Measurements from ENCODE around the gene GRAP2.

- TF ChIP-seq ATF7 (IDR thresholded peaks at IDR 0.05; ENCODE audit: low read depth) (no peak), RELA (IDR thresholded peaks at IDR 0.05; ENCODE audit: borderline replicate concordance, partially characterized antibody) (no peak), JUNB (IDR thresholded peaks at IDR 0.05) (no peak), EP300 (IDR thresholded peaks at IDR 0.05; ENCODE audit: borderline replicate concordance in 1 of 2, control insufficient read depth in 1 of 2, low read depth in 2 of 2, low read length in 2 of 2) (no peak), NRF1 (conservative IDR thresholded peaks at IDR 0.05; ENCODE audit: low read depth, low read length) (no peak), MYC (IDR thresholded peaks at IDR 0.05; ENCODE audit: insufficient read depth, insufficient read length, insufficient replicate concordance, low read length, severe bottlenecking) (no peak), BHLHE40 (IDR thresholded peaks at IDR 0.05; ENCODE audit: borderline replicate concordance in 1 of 2, low read depth in 2 of 2, low read length in 1 of 2) (no peak), CTCF (IDR thresholded peaks at IDR 0.05 in 2 of 3, conservative IDR thresholded peaks at IDR 0.05 in 1 of 3; ENCODE audit: control insufficient read depth in 2 of 3, extremely low read depth in 1 of 3, insufficient read depth in 1 of 3, low read depth in 3 of 3, low read length in 3 of 3) (no peak), SMARCA5 (IDR thresholded peaks at IDR 0.05) (no peak), RCOR1 (conservative IDR thresholded peaks at IDR 0.05; ENCODE audit: low read depth, low read length) (no peak), SP1 (IDR thresholded peaks at IDR 0.05; ENCODE audit: low read depth, low read length) (no peak), EZH2 (IDR thresholded peaks at IDR 0.05; ENCODE audit: borderline replicate concordance, control insufficient read depth, low read depth, low read length) (no peak)
These were observed 3.0 kb upstream of the GRAP2 start for GRCh38 chr22:39897841-39898240.
